ENCODE results near the gene IRF2.
"Not testable (repeated sequence)": the region's sequence is repeated elsewhere in the genome, so short reads cannot be mapped to it uniquely, and the experiment has no call there.

The IRF2 gene

GRCh38 chr4:184348311-184349233, 125.8 kb downstream of the IRF2 start:
- DNase-seq (ENCODE audit: low read depth, low spot score) = no peak

- no peak for DNase-seq (ENCODE audit: low read depth, low spot score)
Observed at GRCh38 chr4:184347251-184348239, 126.8 kb downstream of the IRF2 start.

GRCh38 chr4:184346682-184347081, 127.7 kb downstream of the IRF2 start:
- DNase-seq (ENCODE audit: low read depth, low spot score) = no peak

GRCh38 chr4:184346273-184346672, 128.1 kb downstream of the IRF2 start:
- not testable (repeated sequence) for DNase-seq (ENCODE audit: low read depth, low spot score)

- no peak for DNase-seq (ENCODE audit: low read depth, low spot score)
Observed at GRCh38 chr4:184345573-184345922, 128.8 kb downstream of the IRF2 start.

- DNase-seq (ENCODE audit: low read depth, low spot score) = no peak
Observed at GRCh38 chr4:184344899-184345572, 129.3 kb downstream of the IRF2 start.

- DNase-seq (ENCODE audit: low read depth, low spot score) = no peak
Observed at GRCh38 chr4:184344435-184344834, 129.9 kb downstream of the IRF2 start.

- DNase-seq (ENCODE audit: low read depth, low spot score) = no peak
Observed at GRCh38 chr4:184343502-184344177, 130.7 kb downstream of the IRF2 start.

- not testable (repeated sequence) for DNase-seq (ENCODE audit: low read depth, low spot score)
Observed at GRCh38 chr4:184342857-184343237, 131.5 kb downstream of the IRF2 start.

GRCh38 chr4:184342167-184342856, 132.0 kb downstream of the IRF2 start:
- DNase-seq (ENCODE audit: low read depth, low spot score) = no peak

- DNase-seq (ENCODE audit: low read depth, low spot score) = not testable (repeated sequence)
Observed at GRCh38 chr4:184339398-184340193, 134.8 kb downstream of the IRF2 start.

GRCh38 chr4:184337907-184338306, 136.4 kb downstream of the IRF2 start:
- DNase-seq (ENCODE audit: low read depth, low spot score) = no peak

All from activated naive CD8-positive, alpha-beta T cell treated with anti-CD3 and anti-CD28 coated beads, Interleukin-2, amount 50 U/mL, for 16 hours (primary cell).